GM19455 (cell line): ENCODE measurements around the gene DPPA4.

Experiments
- ATAC-seq: cut with Tn5 transposase; IDR thresholded peaks from one replicate; pipeline ENCODE4 v1.9.1; 2021; ENCODE audit not compliant: unreplicated experiment

Gene DPPA4

GRCh38 chr3:109339197-109339596 is 1.9 kb upstream of the DPPA4 start:
- no peak for ATAC-seq

- ATAC-seq: no peak
Measured at GRCh38 chr3:109338322-109338721, 976 bp upstream of the DPPA4 start.

- no peak for ATAC-seq
Measured at GRCh38 chr3:109336291-109336861, 970 bp downstream of the DPPA4 start.

- ATAC-seq: no peak
Measured at GRCh38 chr3:109334572-109334971, 2.8 kb downstream of the DPPA4 start.

- no peak for ATAC-seq
Measured at GRCh38 chr3:109331692-109332091, 5.7 kb downstream of the DPPA4 start.

GRCh38 chr3:109330405-109330804 is 6.9 kb downstream of the DPPA4 start:
- no peak for ATAC-seq

- ATAC-seq: no peak
Measured at GRCh38 chr3:109328202-109328601, 9.1 kb downstream of the DPPA4 start.

GRCh38 chr3:109325657-109326056 is 11.7 kb downstream of the DPPA4 start:
- no peak for ATAC-seq

- no peak for ATAC-seq
Measured at GRCh38 chr3:109325109-109325508, 12.2 kb downstream of the DPPA4 start.

- no peak for ATAC-seq
Measured at GRCh38 chr3:109316162-109316730, 21.1 kb downstream of the DPPA4 start, which contains the start of gene DPPA2. DPPA2 (minus strand) TSS chr3:109316517; CDS start chr3:109314542, 1,975 bp downstream.

GRCh38 chr3:109313061-109313460 is 24.3 kb downstream of the DPPA4 start:
- ATAC-seq: no peak

GRCh38 chr3:109297496-109297895 is 39.9 kb downstream of the DPPA4 start:
- ATAC-seq: no peak

- ATAC-seq: no peak
Measured at GRCh38 chr3:109284071-109284470, 53.3 kb downstream of the DPPA4 start.

GRCh38 chr3:109278546-109278945 is 58.8 kb downstream of the DPPA4 start:
- no peak for ATAC-seq

- no peak for ATAC-seq
Measured at GRCh38 chr3:109278141-109278540, 59.2 kb downstream of the DPPA4 start.
